Prostate gland (tissue), 2 donors: Measurements from ENCODE around the gene LMO4.

ENCODE experiments used
- POLR2A ChIP-seq: fragments of 450-650 bp; IDR thresholded peaks from one replicate; pipeline ENCODE4 v1.6.1; 2016; ENCODE audit warnings: antibody characterized with exemption, mild to moderate bottlenecking
- TF ChIP-seq, protein P1 (sequence below), 4 experiments: fragments of 200-600 bp in 2 of 4; fragments of 450-650 bp in 2 of 4; sonication (generic) in 2 of 4; IDR thresholded peaks; 1 replicate in 3 of 4; 2 replicates in 1 of 4; pipeline ENCODE4 v1.5.1; 2016 to 2019; ENCODE audit warnings: antibody characterized with exemption in 4 of 4, mild to moderate bottlenecking in 2 of 4, moderate library complexity in 2 of 4

DNA sequence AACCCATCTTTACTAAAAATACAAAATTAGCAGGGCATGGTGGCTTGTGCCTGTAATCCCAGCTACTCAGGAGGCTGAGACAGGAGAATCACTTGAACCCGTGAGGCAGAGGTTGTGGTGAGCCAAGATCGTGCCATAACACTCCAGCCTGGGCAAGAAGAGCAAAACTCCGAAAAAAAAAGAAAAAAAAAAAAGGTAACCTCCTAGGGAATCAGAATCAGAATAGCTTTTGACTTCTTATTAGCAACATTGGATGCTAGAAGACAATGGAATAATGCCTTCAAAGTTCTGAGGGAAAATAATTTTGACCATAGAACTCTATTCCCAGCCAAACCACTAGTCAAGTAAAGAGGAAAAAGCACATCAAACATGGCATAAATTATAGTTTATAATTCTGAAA, 60.9 kb downstream of the LMO4 start:
- TF ChIP-seq POLR2A = no peak
- TF ChIP-seq, protein P1, sequence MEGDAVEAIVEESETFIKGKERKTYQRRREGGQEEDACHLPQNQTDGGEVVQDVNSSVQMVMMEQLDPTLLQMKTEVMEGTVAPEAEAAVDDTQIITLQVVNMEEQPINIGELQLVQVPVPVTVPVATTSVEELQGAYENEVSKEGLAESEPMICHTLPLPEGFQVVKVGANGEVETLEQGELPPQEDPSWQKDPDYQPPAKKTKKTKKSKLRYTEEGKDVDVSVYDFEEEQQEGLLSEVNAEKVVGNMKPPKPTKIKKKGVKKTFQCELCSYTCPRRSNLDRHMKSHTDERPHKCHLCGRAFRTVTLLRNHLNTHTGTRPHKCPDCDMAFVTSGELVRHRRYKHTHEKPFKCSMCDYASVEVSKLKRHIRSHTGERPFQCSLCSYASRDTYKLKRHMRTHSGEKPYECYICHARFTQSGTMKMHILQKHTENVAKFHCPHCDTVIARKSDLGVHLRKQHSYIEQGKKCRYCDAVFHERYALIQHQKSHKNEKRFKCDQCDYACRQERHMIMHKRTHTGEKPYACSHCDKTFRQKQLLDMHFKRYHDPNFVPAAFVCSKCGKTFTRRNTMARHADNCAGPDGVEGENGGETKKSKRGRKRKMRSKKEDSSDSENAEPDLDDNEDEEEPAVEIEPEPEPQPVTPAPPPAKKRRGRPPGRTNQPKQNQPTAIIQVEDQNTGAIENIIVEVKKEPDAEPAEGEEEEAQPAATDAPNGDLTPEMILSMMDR (IDR thresholded peaks at IDR 0.05) = no peak
